ENCODE results near the gene PSMB8. TPM values are rescaled to one million over a fixed set of nuclear protein-coding genes. Genes with fewer than 3 reads are reported as not detected.
"Not testable (repeated sequence)": the region's sequence is repeated elsewhere in the genome, so short reads cannot be mapped to it uniquely, and the experiment has no call there.

Gene PSMB8
- total RNA-seq, 1 donor from 2014 or later, result 46.4 TPM

DNA sequence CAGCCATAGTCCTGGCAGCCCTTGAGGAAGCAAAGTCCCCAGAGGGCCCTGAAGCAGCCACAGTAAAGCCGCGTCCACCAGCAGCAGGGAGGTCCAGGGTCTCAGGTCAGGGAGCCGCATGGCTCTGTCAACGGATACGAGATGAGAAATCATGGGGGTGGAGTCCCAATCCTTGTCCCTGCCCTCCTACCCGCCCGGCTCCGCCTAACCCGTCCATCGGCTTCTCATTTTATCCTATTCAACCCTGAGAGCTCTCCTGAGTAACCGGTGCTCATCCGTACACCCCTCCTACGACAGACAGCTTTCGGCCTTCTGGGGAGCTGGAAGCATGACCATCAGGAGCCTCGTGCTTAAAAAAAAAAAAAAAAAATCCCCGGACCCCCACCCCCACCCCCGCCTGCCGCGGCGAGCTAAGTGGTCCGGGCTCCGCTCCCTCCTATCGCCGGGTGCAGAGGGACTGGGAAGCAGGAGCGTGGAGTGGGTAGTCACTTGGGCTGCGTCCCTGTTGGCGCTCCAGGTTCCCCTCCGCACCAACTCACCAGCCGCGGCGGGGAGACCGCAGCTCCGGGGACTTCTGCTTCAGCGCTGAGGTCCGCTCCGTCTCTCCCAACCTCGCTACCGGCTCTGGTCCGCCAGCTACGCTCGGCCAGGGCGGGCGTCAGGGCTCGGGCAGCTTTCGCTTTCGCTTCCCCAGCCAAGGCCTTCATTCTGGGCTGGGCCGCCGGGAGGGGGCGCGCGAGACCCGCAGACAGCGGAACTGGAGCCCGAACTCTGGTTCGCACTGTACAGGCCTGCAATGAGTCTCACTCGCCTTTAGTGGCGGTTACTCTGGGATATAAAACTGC is 5.5 kb downstream of the PSMB8 start, which contains the start of gene TAP2:
TSS of gene TAP2 (minus strand) at position 626 of the 845 bp plus-strand sequence. CDS start at position 120, 506 bp downstream.
- DNase-seq (ENCODE audit: low spot score), result peak; percentile 99

DNA sequence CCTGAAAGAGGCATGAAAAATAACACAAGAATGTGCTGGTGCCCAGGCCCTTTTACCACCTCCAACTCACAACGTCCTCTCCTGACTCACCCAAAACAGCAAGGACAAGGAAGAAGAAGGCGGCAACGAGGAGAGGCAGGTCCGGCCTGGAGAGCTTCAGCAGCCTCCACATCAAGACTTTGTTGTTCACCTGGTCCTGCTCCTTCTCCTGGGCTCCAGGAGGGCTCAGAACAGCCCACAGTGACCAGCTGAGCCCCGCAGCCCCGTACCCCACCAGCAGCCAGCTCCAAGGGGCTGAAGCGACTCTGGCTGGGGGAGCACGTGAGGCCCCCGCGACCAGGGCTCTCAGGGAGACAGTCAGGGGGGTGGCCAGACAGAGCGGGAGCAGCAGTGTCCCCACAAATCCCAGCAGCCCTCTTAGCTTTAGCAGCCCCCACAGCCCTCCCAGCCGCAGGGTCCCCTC is 6.2 kb downstream of the PSMB8 start:
- DNase-seq (ENCODE audit: low spot score), result no peak

DNA sequence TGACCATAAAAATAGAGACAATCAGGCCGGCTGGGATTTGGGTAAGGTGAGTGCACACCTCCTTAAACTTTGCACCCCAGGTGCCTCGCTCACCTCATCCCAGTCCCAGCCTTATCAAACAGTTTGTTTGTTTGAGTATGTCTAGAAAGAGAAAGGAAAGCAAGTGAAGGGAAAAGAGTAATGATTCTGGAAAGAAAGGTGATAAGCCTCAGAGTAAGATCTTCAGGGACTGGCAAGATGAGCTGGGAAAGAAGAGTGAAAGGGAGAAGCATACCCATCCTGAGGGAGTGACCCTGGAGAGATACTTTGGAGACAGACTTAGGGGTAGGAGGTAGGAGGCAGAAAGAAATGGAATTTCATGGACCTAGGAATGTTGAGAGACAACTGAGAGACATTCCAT is 7.0 kb downstream of the PSMB8 start:
- DNase-seq (ENCODE audit: low spot score), result no peak

DNA sequence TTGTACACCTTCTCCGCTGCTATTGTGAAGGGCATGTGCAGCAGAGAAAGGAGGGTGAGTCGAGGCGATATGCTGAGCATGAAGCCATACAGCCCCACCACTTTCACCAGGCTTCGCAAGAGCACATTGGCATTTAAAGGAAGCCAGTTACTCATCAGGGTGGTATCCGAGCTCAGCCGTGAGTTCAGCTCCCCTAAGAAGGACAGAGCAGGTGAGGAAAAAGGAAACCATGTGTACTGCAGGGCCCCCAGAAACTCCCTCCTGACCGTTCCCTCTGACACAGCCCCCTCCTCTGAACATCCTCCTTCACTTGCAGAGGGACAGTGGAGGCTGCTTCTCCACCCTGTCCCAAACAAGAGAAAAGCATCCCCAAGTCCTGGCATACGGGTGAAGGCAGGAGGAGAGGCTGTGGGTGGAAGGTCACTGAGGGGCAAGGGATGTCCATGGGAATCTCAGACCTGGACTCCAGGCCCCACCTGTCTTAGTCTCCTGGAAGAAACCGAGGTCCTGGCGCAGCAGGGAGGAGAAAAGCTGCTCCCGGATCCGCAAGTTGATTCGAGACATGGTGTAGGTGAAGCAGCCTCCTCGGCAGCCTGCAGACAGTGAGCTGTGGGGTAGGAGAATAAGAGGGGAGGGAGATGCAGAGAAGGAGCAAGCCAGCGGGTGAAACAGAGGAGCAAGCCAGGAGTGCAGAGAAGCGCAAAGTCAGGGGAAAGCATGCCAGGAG is 8.5 kb downstream of the PSMB8 start:
- DNase-seq (ENCODE audit: low spot score), result no peak

DNA sequence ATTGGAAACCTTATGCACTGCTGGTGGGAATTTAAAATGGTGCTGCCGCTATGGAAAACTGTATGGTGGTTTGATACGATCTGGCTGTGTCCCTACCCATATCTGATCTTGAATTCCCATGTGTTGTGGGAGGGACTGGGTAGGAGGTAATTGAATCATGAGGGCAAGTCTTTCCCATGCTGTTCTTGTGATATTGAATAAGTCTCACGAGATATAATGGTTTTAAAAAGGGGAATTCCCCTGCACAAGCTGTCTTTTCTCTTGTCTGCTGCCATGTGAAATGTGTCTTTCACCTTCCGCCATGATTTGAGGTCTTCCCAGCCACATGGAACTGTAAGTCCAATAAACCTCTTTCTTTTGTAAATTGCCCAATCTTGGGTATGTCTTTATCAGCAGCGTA is 10.2 kb downstream of the PSMB8 start:
- DNase-seq (ENCODE audit: low spot score), result no peak

DNA sequence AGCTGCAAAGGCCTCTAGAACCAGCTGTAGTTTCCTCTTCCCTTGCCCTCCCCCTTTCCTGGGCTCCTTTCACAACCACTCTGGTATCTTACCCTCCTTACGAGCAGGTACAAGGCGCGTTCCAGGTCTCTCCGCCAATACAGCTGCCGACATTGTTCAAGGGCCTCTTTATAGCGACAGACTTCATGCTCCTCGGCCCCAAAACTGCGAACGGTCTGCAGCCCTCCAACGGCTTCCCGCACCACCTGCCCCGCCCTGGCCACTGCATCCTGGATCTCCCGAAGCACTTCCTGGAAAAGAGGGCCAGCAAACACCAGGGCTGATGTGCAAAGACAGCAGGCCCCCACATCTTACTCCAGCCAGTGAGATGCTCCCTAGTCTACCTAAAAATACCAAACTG is 11.3 kb downstream of the PSMB8 start:
- DNase-seq (ENCODE audit: low spot score), result no peak

DNA sequence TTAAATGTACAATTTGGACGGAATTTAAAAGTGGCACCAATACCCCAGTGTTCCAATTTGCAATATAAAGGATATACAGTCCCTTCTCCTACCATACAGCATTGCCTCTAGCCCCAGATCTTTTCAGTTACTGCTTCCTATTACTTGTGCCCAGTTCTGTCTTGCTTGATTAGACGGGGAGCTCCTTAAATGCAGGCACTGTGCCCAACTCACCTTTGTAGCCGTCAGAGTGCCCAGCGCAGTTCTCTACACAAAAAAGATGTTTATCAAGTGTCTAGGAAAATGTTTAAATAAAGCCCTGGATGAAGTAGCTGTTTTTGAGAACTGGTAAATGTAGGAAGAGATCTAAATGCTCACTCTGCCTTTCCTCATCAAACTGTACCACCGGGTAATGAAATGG is 12.9 kb downstream of the PSMB8 start:
- no peak for DNase-seq (ENCODE audit: low spot score)

DNA sequence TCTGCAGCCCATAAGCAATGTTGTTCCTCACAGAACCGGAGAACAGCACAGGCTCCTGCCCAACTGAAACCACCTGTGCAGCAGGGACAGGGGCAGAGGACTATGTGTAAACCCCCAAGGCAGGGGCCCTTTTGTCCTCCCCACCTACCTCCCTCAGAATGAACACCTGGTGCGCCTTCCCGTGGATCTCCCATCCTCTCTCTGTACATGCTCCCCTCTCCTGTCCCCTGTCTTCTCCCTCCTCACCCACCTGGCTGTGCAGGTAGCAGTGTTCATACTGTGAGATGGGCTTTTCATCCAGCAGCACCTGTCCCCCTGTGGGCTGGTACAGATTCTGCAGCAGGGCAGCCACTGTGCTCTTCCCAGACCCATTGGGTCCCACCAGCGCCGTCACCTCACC is 13.8 kb downstream of the PSMB8 start:
- no peak for DNase-seq (ENCODE audit: low spot score)

DNA sequence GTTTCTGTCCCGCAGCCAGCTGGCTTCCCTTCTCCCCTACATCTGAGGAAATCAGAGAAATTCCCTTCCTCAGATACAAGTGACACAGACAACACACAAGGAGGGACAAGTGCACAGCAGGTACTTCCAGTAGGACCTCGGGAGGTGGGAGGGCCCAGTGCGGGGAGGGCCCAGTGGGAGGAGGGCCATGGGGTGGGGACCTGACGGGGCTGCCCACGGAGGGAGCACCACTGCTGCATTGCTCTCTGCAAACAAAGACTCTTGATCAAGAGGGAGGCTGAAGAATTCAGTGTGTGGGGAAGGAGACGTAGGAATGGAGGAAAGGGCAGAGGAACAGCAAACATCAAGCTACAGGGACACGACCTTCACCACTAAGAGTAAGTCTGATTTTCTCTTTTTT is 14.4 kb downstream of the PSMB8 start:
- no peak for DNase-seq (ENCODE audit: low spot score)

DNA sequence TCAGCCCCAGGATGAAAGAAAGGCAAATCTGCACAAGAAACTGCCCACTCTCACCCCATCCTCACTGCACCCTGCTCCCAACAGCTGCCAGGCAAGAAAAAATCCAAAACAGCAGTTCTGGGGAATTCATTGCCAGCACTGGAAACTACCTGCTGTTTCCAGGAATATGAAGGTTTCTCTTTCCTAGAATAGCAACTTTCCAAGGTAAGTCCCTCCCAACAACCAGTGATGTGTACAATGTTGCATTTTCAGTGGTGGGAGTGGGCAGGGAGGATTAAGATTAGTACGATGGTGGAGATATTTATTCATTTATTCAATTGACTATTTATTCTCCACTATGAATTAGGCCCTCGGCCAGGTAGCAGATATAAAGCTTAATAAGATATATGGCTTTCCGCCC is 16.8 kb downstream of the PSMB8 start:
- no peak for DNase-seq (ENCODE audit: low spot score)

DNA sequence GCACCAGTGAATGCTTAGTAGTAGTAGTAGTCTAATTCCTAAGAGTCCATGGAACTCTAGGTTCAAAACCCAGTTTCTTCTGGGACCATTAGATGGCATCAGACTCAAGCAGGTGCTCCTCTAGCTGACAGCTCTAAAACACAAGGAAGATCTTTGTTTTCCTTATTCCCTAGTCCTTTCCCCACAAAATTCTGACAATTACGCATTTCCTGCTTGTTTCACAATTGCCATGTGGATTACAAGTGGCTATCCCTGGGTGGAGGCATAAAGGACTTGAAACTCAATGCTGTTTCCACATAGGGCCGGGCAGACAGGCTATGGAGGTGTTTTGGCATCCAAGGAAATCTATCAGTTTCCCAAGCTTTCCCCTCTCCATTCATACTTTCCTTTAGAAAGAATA is 17.9 kb downstream of the PSMB8 start:
- DNase-seq (ENCODE audit: low spot score), result no peak

DNA sequence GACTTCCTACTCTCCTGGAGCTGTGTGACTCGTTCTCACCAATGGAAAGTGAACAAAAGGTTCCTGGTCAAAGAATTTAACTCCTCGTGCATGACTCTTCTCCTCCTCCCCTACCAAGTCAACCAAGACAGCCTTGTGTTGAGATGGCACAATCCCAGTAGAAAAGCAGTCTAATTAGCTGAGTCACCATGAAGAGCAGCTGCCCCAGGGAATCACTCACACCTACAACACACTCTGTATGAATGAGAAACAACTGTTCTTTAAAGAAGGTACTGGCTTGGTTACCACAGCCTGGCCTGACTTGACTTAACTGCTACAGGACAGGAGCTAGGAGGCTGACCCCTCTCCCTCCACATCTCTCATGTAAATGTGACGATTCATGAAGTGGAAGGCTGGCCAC is 24.1 kb downstream of the PSMB8 start:
- DNase-seq (ENCODE audit: low spot score), result no peak

DNA sequence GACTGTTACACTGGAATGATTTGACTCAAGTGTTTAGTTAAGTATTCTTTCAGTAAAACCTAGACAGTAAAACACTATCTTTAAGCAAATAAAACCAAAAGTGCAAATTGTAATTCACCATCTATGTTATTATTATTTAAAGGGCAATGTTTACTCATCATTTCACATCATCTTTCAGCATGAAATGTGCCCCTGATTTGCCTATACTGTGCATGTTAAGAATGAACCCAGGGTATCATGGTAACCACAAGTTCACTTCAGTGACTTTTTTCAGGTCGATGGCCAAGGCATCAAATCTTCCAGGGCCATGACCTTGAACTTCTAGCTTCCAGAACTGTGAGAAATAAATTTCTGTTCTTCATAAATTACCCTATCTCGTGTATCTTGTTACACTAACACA is 25.0 kb downstream of the PSMB8 start:
- no peak for DNase-seq (ENCODE audit: low spot score)

DNA sequence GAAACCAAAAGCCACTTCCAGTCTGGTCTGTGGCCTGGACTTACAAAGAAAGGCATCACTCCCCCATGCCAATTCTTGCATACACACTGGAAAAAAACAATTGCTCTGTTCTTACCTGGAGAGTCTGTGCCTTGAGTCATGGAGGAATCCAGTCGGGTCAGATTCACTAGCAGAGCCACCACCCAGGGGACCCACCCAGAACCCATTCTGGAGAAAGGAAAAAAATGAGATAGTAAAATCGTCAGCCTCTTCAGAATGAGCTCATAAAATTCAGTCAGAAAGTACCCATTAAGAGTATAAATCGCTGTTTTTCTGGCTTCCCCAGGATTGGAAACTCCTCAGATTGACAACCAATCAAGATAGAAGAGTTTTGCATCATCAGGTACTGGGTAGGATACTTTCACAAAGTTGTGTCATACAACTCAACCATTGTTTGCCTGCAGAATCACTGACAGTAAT is 27.1 kb downstream of the PSMB8 start, which contains the start of gene HLA-DOB:
TSS of gene HLA-DOB (minus strand) at position 257 of the 459 bp plus-strand sequence. CDS start at position 206, 51 bp downstream.
- no peak for DNase-seq (ENCODE audit: low spot score)

DNA sequence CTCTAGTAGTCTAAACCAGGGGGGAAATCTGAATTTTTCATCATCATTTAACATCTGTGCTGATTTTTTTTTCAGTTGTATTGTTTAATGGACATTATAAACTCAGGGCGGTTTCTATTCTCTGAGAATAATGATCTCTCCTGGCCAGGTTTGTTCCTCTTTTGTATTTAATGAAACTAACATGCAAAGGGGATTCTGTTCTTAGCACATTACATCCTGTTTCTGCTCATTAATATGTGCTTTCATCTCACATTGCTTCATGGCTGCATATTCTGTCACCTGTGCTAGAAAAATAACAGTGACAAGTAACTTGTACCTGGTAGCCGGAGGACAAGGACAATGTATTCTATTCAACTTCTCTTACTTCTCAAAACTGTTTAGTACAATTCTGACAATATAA is 27.9 kb downstream of the PSMB8 start:
- no peak for DNase-seq (ENCODE audit: low spot score)

DNA sequence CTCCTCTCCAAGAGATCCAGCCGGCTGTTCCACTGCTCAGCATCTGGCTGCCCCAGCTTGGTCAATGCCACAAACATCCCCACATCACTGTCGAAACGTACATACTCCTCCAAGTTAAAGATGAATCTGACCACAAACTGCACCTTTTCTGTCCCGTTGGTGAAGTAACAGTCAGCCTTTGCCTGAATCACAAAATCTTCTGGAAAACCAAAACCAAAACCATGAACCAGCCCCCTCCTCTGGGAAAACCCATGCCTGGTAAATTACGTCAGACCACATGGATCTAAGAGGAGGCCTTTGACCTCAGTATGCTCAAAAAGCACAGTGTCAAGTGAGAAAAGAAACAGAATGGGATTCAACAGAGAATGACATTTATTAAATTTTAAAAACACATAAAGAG is 28.7 kb downstream of the PSMB8 start:
- no peak for DNase-seq (ENCODE audit: low spot score)

DNA sequence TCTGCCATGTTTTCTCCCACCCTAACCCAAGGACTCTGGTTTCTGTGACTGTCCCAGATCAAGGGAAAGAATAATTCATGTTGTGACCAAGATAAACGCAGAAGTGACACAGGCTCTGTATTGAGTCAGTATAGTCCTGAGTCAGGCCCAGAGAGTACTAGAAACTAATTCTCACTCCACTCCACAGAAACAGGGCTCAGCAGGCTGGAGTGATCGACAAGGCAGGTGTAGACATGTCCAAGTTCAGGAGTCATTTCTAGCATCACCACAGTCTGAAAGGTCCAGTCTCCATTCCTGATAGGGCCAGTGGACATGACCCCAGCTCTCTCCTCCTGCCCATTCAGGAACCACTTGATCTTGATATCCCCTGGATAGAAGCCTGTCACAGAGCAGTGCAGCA is 29.7 kb downstream of the PSMB8 start:
- no peak for DNase-seq (ENCODE audit: low spot score)

DNA sequence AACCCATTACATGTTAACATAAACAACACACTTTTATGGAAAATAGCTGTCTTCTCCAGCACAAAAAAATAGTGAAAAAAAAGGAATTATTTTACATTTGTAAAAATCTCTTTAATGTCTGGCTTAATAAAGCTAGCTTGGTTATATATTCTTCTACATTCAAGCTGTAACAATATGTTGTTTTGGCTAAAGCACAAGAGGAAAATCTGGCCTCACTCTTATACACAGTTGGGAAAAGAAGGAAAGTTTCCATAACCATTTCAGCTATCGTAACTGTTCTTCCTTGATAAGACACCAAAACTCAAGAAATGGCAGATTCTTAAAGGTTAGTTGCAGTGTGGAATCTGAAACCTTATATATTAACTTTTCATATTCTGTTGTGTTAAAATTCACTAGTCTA is 34.7 kb downstream of the PSMB8 start:
- no peak for DNase-seq (ENCODE audit: low spot score)

DNA sequence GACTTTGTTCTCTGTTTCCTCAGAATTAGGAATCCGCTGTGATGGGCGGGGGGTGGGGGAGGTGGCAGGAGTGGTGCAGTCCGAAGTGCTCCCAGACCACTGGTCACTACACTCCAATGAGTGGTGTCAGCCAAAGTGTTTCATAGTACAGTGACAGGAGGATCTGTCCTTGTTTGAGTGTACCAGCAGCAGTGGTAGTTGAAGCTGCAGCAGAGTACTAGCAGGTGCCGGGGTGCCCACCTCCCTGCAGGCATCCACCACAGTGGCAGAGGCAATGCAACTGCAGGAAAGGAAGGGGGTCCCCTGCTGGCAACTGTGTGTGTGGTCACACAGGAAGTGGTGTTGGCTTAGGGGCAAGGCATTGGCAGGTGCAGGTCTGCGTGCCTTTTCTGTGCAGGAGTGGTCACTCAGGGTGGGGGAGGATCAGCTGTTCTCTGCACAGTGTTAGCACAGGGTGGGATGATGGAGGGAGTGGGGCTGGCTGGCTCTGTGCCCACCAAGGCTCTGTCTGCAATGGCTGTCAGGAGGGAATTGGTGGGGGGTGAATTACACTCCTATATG is 36.7 kb downstream of the PSMB8 start:
- no peak for DNase-seq (ENCODE audit: low spot score)

DNA sequence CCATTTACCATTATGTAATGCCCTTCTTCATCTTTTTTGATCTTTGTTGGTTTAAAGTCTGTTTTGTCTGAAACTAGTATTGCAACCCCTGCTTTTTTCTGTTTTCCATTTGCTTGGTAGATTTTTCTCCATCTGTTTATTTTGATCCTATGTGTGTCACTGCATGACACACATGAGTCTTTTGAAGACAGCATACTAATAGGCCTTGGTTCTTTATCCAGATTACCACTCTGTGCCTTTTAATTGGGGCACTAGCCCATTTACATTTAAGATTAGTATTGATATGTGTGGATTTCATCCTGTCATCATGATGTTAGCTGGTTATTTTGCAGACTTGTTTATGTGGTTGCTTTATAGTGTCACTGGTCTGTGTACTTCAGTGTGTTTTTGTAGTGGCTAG is 38.4 kb downstream of the PSMB8 start:
- not testable (repeated sequence) for DNase-seq (ENCODE audit: low spot score)

DNA sequence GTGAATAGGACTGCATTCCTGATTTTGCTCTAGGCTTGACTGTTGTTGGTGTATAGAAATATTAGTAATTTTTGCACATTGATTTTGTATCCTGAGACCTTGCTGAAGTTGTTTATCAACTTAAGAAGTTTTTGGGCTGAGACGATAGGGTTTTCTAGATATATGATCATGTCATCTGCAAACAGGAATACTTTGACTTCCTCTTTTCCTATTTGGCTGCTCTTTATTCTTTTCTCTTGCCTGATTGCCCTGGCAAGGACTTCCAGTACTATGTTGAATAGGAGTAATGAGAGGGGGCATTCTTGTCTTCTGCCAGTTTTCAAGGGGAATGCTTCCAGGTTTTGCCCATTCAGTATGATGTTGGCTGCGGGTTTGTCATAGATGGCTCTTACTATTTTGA is 40.4 kb downstream of the PSMB8 start:
- no peak for DNase-seq (ENCODE audit: low spot score)

DNA sequence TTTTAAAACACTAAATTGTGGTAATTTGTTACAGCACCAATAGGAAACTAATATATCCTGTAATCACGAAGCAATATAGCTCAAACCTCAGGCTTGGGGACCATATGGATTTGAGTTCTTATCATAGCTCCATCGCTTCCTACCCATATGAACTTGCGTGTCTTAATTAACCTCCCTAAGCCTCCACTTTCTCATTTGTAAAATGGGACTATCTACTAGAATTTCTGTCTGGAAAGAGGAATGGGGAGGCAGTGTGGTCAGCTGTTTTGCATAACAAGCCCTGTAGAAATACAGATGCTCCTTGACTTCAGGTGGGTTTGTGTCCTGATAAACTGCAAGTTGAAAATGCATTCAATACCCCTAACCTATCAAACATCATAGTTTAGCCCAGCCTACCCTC is 44.1 kb downstream of the PSMB8 start:
- no peak for DNase-seq (ENCODE audit: low spot score)

Measured in mesenteric fat pad (tissue), 1 donor.